ENCODE results near the gene UQCC2. TPM values are rescaled to one million over a fixed set of nuclear protein-coding genes. Genes with fewer than 3 reads are reported as not detected.

UQCC2 gene
- total RNA-seq, 4 donors from 2014 or later: 9.9 to 15.9 (median 13.5) TPM

- TF ChIP-seq CTCF (IDR thresholded peaks at IDR 0.05; ENCODE audit: low read depth): no peak
Observed at GRCh38 chr6:33684428-33684896, 27.0 kb downstream of the UQCC2 start.

- no peak for TF ChIP-seq CTCF (IDR thresholded peaks at IDR 0.05; ENCODE audit: low read depth)
Observed at GRCh38 chr6:33683576-33684427, 27.7 kb downstream of the UQCC2 start.

- no peak for TF ChIP-seq CTCF (IDR thresholded peaks at IDR 0.05; ENCODE audit: low read depth)
Observed at GRCh38 chr6:33683051-33683571, 28.4 kb downstream of the UQCC2 start.

GRCh38 chr6:33682341-33682740 is 29.2 kb downstream of the UQCC2 start:
- no peak for TF ChIP-seq CTCF (IDR thresholded peaks at IDR 0.05; ENCODE audit: low read depth)

GRCh38 chr6:33679761-33680160 is 31.7 kb downstream of the UQCC2 start:
- TF ChIP-seq CTCF (IDR thresholded peaks at IDR 0.05; ENCODE audit: low read depth): no peak

GRCh38 chr6:33678932-33679490 is 32.5 kb downstream of the UQCC2 start:
- TF ChIP-seq CTCF (IDR thresholded peaks at IDR 0.05; ENCODE audit: low read depth): no peak

- no peak for TF ChIP-seq CTCF (IDR thresholded peaks at IDR 0.05; ENCODE audit: low read depth)
Observed at GRCh38 chr6:33678233-33678931, 33.1 kb downstream of the UQCC2 start.

Data from subcutaneous adipose tissue (tissue), 4 donors.